SJSA1 (cell line): ENCODE measurements around the gene AFAP1. TPM values are rescaled to one million over a fixed set of nuclear protein-coding genes. Genes with fewer than 3 reads are reported as not detected.
A peak's percentile ranks its signal among the peaks of the same experiment; 100 is the strongest.
"Not testable (repeated sequence)": the region's sequence is repeated elsewhere in the genome, so short reads cannot be mapped to it uniquely, and the experiment has no call there.

Experiments
- DNase-seq, 2 experiments: peaks; one replicate each; pipeline ENCODE4 v3.0.0-alpha.2; 2015 to 2020; ENCODE audit warnings: low spot score in 2 of 2, low read depth in 1 of 2
- H3K27ac ChIP-seq: fragments of 250-450 bp; sonication (Bioruptor Pico); 2 replicates; pipeline ENCODE4 v1.5.1; 2020; ENCODE audit warnings: mild to moderate bottlenecking, moderate library complexity
- H3K27me3 ChIP-seq: fragments of 250-450 bp; sonication (Bioruptor Pico); replicated peaks from 2 replicates; pipeline ENCODE4 v1.5.1; 2020; ENCODE audit warnings: mild to moderate bottlenecking, moderate library complexity
- H3K36me3 ChIP-seq: fragments of 250-450 bp; sonication (Bioruptor Pico); 2 replicates; pipeline ENCODE4 v1.5.1; 2020; ENCODE audit warnings: mild to moderate bottlenecking
- H3K4me1 ChIP-seq: fragments of 250-450 bp; sonication (Bioruptor Pico); replicated peaks from 2 replicates; pipeline ENCODE4 v1.6.1; 2021; ENCODE audit warnings: mild to moderate bottlenecking
- H3K4me3 ChIP-seq: fragments of 250-450 bp; sonication (Bioruptor Pico); 2 replicates; pipeline ENCODE4 v1.5.1; 2020; ENCODE audit warnings: mild to moderate bottlenecking
- H3K9me3 ChIP-seq: fragments of 250-450 bp; sonication (Bioruptor Pico); replicated peaks from 2 replicates; pipeline ENCODE4 v1.5.1; 2020; ENCODE audit warnings: mild to moderate bottlenecking
- total RNA-seq: library from RNA; depleted of rRNA; stranded (reverse); fragments of >200 nt; shearing (Covaris generic); gene quantifications from 2 replicates; pipeline ENCODE4 v1.2.3, GENCODE V29; 2014

Gene AFAP1
- total RNA-seq, 1 experiment from 2014 or later = 47.4 TPM

GRCh38 chr4:7929118-7929951 is 10.3 kb downstream of the AFAP1 start:
- Histone ChIP-seq H3K27ac (no peak overlapping the region), H3K27me3 (no peaks in the 10 kb centered on the region), H3K36me3 (peaks cover 17% of the 10 kb centered on the region), H3K4me1 (peaks cover 32% of the 10 kb centered on the region), H3K4me3 (no peak overlapping the region), H3K9me3 (no peaks in the 10 kb centered on the region)
- no peak for DNase-seq

DNA sequence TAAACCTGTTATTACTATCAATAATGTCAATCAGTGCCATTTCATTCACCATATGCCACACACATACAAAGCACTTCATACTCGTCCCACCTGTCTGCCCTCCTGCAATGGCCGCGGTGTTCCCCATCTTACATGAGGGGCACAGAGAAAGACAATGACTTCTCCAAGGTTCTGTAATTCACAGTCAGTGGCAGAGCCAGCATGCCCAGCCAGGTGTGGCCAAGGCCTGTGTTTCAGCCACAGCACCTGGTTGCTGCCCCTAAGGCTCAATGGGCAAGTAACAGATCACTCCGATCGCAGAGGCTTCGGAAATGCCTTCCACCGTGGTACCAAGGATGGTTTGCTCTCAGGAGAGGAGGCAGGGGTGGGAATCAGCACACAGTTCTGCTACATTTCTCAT is 10.9 kb downstream of the AFAP1 start:
- no peak for DNase-seq
- Histone ChIP-seq H3K27me3 (no peaks in the 10 kb centered on the region), H3K27ac (no peak overlapping the region), H3K36me3 (peaks cover 13% of the 10 kb centered on the region), H3K4me1 (peaks cover 30% of the 10 kb centered on the region), H3K9me3 (no peaks in the 10 kb centered on the region), H3K4me3 (no peak overlapping the region)

GRCh38 chr4:7926822-7927221 is 12.8 kb downstream of the AFAP1 start:
- DNase-seq = no peak
- no peaks in the 10 kb centered on the region for H3K9me3 ChIP-seq
- H3K27ac ChIP-seq = no peak overlapping the region
- no peaks in the 10 kb centered on the region for H3K27me3 ChIP-seq
- H3K4me3 ChIP-seq = no peak overlapping the region
- H3K36me3 ChIP-seq = peaks cover 5% of the 10 kb centered on the region; the same call in 1 of the 2 replicates
- H3K4me1 ChIP-seq = peaks cover 37% of the 10 kb centered on the region

GRCh38 chr4:7924570-7924969 is 15.1 kb downstream of the AFAP1 start:
- Histone ChIP-seq H3K27ac (peak overlapping the region; percentile 38), H3K4me1 (peaks cover 40% of the 10 kb centered on the region), H3K27me3 (no peaks in the 10 kb centered on the region), H3K4me3 (no peak overlapping the region), H3K9me3 (no peaks in the 10 kb centered on the region), H3K36me3 (peaks cover 5% of the 10 kb centered on the region; the same call in 1 of the 2 replicates)
- peak in 1 of 2 experiments; percentile 82 for DNase-seq

GRCh38 chr4:7924163-7924562 is 15.5 kb downstream of the AFAP1 start:
- DNase-seq = peak; percentile 82 to 95
- H3K27me3 ChIP-seq = no peaks in the 10 kb centered on the region
- peaks cover 40% of the 10 kb centered on the region for H3K4me1 ChIP-seq
- H3K9me3 ChIP-seq = no peaks in the 10 kb centered on the region
- H3K36me3 ChIP-seq = peaks cover 5% of the 10 kb centered on the region; the same call in 1 of the 2 replicates
- H3K27ac ChIP-seq = peak overlapping the region; percentile 38
- no peak overlapping the region for H3K4me3 ChIP-seq

- Histone ChIP-seq H3K4me1 (peaks cover 40% of the 10 kb centered on the region), H3K36me3 (peaks cover 5% of the 10 kb centered on the region; the same call in 1 of the 2 replicates), H3K4me3 (no peak overlapping the region), H3K27ac (no peak overlapping the region), H3K27me3 (no peaks in the 10 kb centered on the region), H3K9me3 (no peaks in the 10 kb centered on the region)
- no peak for DNase-seq
Observed at GRCh38 chr4:7922466-7922865, 17.2 kb downstream of the AFAP1 start.

- Histone ChIP-seq H3K9me3 (no peaks in the 10 kb centered on the region), H3K4me3 (no peak overlapping the region), H3K36me3 (no peaks in the 10 kb centered on the region), H3K27ac (no peak overlapping the region), H3K4me1 (peaks cover 22% of the 10 kb centered on the region), H3K27me3 (no peaks in the 10 kb centered on the region)
- no peak for DNase-seq
Observed at GRCh38 chr4:7918981-7919380, 20.7 kb downstream of the AFAP1 start.

DNA sequence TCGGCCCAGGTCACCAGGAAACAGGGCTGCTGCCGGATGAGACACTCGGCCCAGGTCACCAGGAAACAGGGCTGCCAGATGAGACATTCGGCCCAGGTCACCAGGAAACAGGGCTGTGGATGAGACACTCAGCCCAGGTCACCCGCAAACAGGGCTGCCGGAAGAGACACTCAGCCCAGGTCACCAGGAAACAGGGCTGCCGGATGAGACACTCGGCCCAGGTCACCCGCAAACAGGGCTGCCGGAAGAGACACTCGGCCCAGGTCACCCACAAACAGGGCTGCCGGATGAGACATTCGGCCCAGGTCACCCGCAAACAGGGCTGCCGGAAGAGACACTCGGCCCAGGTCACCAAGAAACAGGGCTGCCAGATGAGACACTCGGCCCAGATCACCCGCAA is 21.5 kb downstream of the AFAP1 start:
- peaks cover 14% of the 10 kb centered on the region for H3K4me1 ChIP-seq
- H3K27me3 ChIP-seq, DNase-seq, H3K36me3 ChIP-seq, H3K27ac ChIP-seq, H3K9me3 ChIP-seq, H3K4me3 ChIP-seq: not testable (repeated sequence)

DNA sequence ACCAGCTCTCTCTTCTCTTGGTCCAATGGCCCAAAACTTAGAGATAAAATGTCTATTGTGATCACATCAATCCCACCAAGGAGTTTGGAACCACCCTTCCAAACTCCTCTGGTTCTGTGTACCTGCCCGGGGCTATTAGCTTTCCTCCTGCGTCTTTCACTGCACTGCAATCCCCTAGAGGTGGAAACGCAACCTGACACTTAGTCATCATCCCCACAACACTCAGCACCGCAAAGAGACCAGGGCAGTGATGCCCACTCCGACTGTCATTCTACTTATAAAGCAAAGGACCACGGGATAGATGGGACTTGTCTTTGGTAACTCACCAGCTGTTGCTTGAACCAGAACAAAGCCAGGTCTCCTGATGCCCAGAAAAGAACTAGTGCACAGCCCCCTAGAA is 22.0 kb downstream of the AFAP1 start:
- DNase-seq = no peak
- Histone ChIP-seq H3K4me1 (peaks cover 9% of the 10 kb centered on the region), H3K9me3 (no peaks in the 10 kb centered on the region), H3K27me3 (no peaks in the 10 kb centered on the region), H3K36me3 (no peaks in the 10 kb centered on the region), H3K27ac (no peak overlapping the region), H3K4me3 (no peak overlapping the region)

DNA sequence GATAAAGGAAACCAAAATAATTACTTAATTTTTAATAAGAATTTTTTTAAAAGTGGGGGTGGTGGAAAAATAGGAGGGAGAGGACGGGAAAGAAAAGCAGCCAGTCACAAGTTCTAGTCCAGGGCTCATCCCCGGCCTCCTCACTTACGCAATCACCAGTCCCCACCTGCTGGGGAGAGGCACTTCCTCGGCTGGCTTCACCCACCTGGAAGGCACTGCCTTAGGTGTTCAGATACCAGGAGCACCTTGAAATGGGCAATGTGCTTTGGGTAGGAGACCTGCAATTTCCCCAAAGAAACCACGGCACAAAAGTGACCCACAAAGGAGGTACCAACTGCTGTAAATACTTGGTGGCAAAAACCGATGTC is 23.8 kb downstream of the AFAP1 start:
- H3K4me3 ChIP-seq = no peak overlapping the region
- 0 out of 2 replicates have a peak, but pooled peaks cover 5% of the 10 kb centered on the region for H3K36me3 ChIP-seq
- H3K27ac ChIP-seq = no peak overlapping the region
- no peaks in the 10 kb centered on the region for H3K9me3 ChIP-seq
- no peaks in the 10 kb centered on the region for H3K27me3 ChIP-seq
- DNase-seq = no peak
- H3K4me1 ChIP-seq = peaks cover 6% of the 10 kb centered on the region

- Histone ChIP-seq H3K27ac (no peak overlapping the region), H3K4me3 (no peak overlapping the region), H3K36me3 (0 out of 2 replicates have a peak, but pooled peaks cover 5% of the 10 kb centered on the region), H3K27me3 (no peaks in the 10 kb centered on the region), H3K4me1 (peaks cover 16% of the 10 kb centered on the region), H3K9me3 (no peaks in the 10 kb centered on the region)
- no peak for DNase-seq
Observed at GRCh38 chr4:7912826-7913225, 26.8 kb downstream of the AFAP1 start.

DNA sequence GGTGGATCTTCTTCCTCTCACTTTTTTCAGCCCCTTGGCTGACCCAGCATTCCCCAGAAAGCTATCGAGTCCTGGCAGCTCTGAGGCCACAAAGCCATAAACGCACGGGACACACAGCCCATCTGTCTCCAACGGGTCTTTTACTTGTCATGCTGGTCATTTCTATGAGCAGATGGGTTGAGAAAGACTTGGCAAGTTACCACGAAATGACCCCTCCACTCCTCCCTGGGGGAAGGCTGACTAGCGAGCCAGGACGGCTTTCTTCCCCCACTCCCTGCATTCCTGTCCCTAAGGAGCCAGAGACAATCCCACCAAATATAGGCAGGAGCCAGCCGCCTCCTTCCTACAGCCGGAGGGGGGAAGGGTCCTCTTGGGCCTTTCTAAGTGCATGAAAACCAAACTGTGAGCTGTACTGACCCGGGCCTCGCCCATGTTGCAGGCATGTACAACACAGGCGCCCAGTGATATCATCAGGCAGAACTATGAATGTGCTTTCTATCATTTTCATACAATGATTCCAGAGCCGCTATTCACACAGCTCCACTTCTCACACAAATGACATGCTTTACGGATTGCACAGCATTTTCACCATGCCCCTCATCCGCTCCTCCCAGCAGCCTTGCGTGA is 28.6 kb downstream of the AFAP1 start:
- peaks cover 5% of the 10 kb centered on the region; the same call in 1 of the 2 replicates for H3K36me3 ChIP-seq
- H3K4me1 ChIP-seq = peaks cover 16% of the 10 kb centered on the region
- no peaks in the 10 kb centered on the region for H3K9me3 ChIP-seq
- no peak overlapping the region for H3K4me3 ChIP-seq
- DNase-seq = no peak
- H3K27me3 ChIP-seq = no peaks in the 10 kb centered on the region
- H3K27ac ChIP-seq = no peak overlapping the region

DNA sequence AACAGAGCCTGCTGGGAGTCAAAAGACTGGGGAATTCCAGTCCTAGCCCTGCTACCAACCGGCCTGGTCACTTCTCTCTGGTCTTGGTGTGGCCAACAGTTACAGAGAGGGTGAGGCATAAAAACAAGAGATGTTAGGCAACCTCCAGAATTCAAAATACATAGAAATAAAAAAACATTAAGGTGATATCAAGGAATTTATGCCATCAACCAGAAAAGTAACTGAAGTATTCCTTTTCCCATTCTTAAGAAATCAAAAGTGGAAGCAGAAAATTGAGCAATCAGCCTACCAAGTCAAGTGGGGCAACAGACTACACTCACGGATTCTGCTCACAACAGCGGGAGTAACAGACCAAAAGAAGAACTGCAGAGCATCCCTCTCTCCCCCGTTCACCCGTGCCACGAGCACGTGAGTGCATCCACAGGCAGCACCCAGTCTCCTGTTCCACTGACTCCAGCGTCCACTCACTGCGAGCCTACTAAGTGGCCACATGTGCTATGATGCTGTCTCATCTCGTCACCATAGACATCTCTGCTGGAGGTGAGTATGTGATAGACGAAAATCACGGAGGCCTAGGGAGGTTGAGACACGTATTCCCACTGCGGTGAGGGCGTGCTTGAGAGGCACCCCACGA is 29.3 kb downstream of the AFAP1 start:
- Histone ChIP-seq H3K36me3 (peaks cover 5% of the 10 kb centered on the region; the same call in 1 of the 2 replicates), H3K27me3 (no peaks in the 10 kb centered on the region), H3K9me3 (no peaks in the 10 kb centered on the region), H3K4me1 (peaks cover 21% of the 10 kb centered on the region), H3K27ac (no peak overlapping the region), H3K4me3 (no peak overlapping the region)
- no peak for DNase-seq
